ENCODE data around the gene CDR2.

Gene CDR2

GRCh38 chr16:22346483-22346882 lies 27.9 kb downstream of the CDR2 start:
- H3K27me3 ChIP-seq (ENCODE audit: control insufficient read depth, low read length): no peaks in the 10 kb centered on the region
- H4K20me1 ChIP-seq (ENCODE audit: control insufficient read depth, insufficient read depth, low read depth, low read length): no peaks in the 10 kb centered on the region
- H3K79me2 ChIP-seq (ENCODE audit: control insufficient read depth, low read length): peaks cover under 1% of the 10 kb centered on the region
- no peaks in the 10 kb centered on the region for H3K9me3 ChIP-seq (ENCODE audit: control insufficient read depth, insufficient read depth, low read length)
- no peak overlapping the region for H3K4me3 ChIP-seq (ENCODE audit: low read length)
- no peaks in the 10 kb centered on the region for H3K9me2 ChIP-seq (replicated peaks; ENCODE audit: control insufficient read depth, low read length)
- H3K4me1 ChIP-seq (ENCODE audit: control insufficient read depth, low read length): peaks cover 6% of the 10 kb centered on the region
- H3K27ac ChIP-seq (ENCODE audit: low read depth, low read length): no peak overlapping the region
- peaks cover 55% of the 10 kb centered on the region for H3K36me3 ChIP-seq (ENCODE audit: control insufficient read depth, low read length)
- H3K4me2 ChIP-seq (ENCODE audit: low read length): no peak overlapping the region
- H3F3A ChIP-seq (ENCODE audit: control insufficient read depth, insufficient read depth): peaks cover 11% of the 10 kb centered on the region; the same call in 1 of the 2 replicates
- TF ChIP-seq EZH2phosphoT487 (IDR thresholded peaks at IDR 0.05; ENCODE audit: borderline replicate concordance, low read length): no peak

DNA sequence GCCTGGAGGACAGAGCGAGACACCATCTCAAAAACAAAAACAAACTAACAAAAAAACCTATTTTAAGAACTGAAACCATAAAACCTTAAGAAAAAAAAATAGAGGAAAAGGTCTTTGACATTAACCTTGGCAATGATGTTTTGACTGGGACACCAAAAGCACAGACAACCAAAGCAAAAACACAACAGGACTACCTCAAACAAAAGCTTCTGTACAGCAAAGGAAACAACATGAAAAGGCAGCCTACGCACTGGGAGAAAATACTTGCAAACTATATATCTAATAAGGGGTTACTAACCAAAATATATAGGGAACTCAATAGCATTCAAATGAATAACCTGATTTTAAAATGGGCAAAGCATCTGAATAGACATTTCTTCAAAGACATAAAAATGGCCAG lies 32.3 kb downstream of the CDR2 start:
- Histone ChIP-seq H3F3A (ENCODE audit: control insufficient read depth, insufficient read depth) (peaks cover 14% of the 10 kb centered on the region; the same call in 1 of the 2 replicates), H3K79me2 (ENCODE audit: control insufficient read depth, low read length) (no peaks in the 10 kb centered on the region), H3K27ac (ENCODE audit: low read depth, low read length) (no peak overlapping the region), H3K4me3 (ENCODE audit: low read length) (no peak overlapping the region), H3K27me3 (ENCODE audit: control insufficient read depth, low read length) (no peaks in the 10 kb centered on the region), H3K9me3 (ENCODE audit: control insufficient read depth, insufficient read depth, low read length) (peaks cover 2% of the 10 kb centered on the region; the same call in 1 of the 2 replicates), H3K4me2 (ENCODE audit: low read length) (no peak overlapping the region), H4K20me1 (ENCODE audit: control insufficient read depth, insufficient read depth, low read depth, low read length) (no peaks in the 10 kb centered on the region), H3K4me1 (ENCODE audit: control insufficient read depth, low read length) (peaks cover 6% of the 10 kb centered on the region), H3K36me3 (ENCODE audit: control insufficient read depth, low read length) (peaks cover 18% of the 10 kb centered on the region), H3K9me2 (replicated peaks; ENCODE audit: control insufficient read depth, low read length) (no peaks in the 10 kb centered on the region)
- no peak for TF ChIP-seq EZH2phosphoT487 (IDR thresholded peaks at IDR 0.05; ENCODE audit: borderline replicate concordance, low read length)
- TF ChIP-seq, protein P1, sequence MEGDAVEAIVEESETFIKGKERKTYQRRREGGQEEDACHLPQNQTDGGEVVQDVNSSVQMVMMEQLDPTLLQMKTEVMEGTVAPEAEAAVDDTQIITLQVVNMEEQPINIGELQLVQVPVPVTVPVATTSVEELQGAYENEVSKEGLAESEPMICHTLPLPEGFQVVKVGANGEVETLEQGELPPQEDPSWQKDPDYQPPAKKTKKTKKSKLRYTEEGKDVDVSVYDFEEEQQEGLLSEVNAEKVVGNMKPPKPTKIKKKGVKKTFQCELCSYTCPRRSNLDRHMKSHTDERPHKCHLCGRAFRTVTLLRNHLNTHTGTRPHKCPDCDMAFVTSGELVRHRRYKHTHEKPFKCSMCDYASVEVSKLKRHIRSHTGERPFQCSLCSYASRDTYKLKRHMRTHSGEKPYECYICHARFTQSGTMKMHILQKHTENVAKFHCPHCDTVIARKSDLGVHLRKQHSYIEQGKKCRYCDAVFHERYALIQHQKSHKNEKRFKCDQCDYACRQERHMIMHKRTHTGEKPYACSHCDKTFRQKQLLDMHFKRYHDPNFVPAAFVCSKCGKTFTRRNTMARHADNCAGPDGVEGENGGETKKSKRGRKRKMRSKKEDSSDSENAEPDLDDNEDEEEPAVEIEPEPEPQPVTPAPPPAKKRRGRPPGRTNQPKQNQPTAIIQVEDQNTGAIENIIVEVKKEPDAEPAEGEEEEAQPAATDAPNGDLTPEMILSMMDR (IDR thresholded peaks at IDR 0.05; ENCODE audit: low read depth, low read length, poor library complexity, severe bottlenecking): no peak

- Histone ChIP-seq H3K4me2 (ENCODE audit: low read length) (no peak overlapping the region), H3K4me1 (ENCODE audit: control insufficient read depth, low read length) (peaks cover 6% of the 10 kb centered on the region), H4K20me1 (ENCODE audit: control insufficient read depth, insufficient read depth, low read depth, low read length) (peaks cover 3% of the 10 kb centered on the region; the same call in 1 of the 2 replicates), H3K36me3 (ENCODE audit: control insufficient read depth, low read length) (peaks cover 18% of the 10 kb centered on the region), H3F3A (ENCODE audit: control insufficient read depth, insufficient read depth) (peaks cover 20% of the 10 kb centered on the region; the same call in 1 of the 2 replicates), H3K4me3 (ENCODE audit: low read length) (no peak overlapping the region), H3K9me2 (replicated peaks; ENCODE audit: control insufficient read depth, low read length) (no peaks in the 10 kb centered on the region), H3K27me3 (ENCODE audit: control insufficient read depth, low read length) (no peaks in the 10 kb centered on the region), H3K27ac (ENCODE audit: low read depth, low read length) (no peak overlapping the region), H3K79me2 (ENCODE audit: control insufficient read depth, low read length) (no peaks in the 10 kb centered on the region), H3K9me3 (ENCODE audit: control insufficient read depth, insufficient read depth, low read length) (peaks cover 13% of the 10 kb centered on the region)
- TF ChIP-seq, protein P1 (IDR thresholded peaks at IDR 0.05; ENCODE audit: low read depth, low read length, poor library complexity, severe bottlenecking): no peak
- TF ChIP-seq EZH2phosphoT487 (IDR thresholded peaks at IDR 0.05; ENCODE audit: borderline replicate concordance, low read length): no peak
These were observed 33.5 kb downstream of the CDR2 start for GRCh38 chr16:22340945-22341344.

GRCh38 chr16:22337849-22338635 lies 36.4 kb downstream of the CDR2 start:
- TF ChIP-seq, protein P1 (IDR thresholded peaks at IDR 0.05; ENCODE audit: low read depth, low read length, poor library complexity, severe bottlenecking): no peak
- TF ChIP-seq EZH2phosphoT487 (IDR thresholded peaks at IDR 0.05; ENCODE audit: borderline replicate concordance, low read length): no peak
- no peak overlapping the region for H3K27ac ChIP-seq (ENCODE audit: low read depth, low read length)
- peaks cover 3% of the 10 kb centered on the region; the same call in 1 of the 2 replicates for H4K20me1 ChIP-seq (ENCODE audit: control insufficient read depth, insufficient read depth, low read depth, low read length)
- peaks cover 15% of the 10 kb centered on the region; the same call in 1 of the 2 replicates for H3F3A ChIP-seq (ENCODE audit: control insufficient read depth, insufficient read depth)
- peaks cover 18% of the 10 kb centered on the region for H3K9me3 ChIP-seq (ENCODE audit: control insufficient read depth, insufficient read depth, low read length)
- no peak overlapping the region for H3K4me2 ChIP-seq (ENCODE audit: low read length)
- no peaks in the 10 kb centered on the region for H3K27me3 ChIP-seq (ENCODE audit: control insufficient read depth, low read length)
- no peaks in the 10 kb centered on the region for H3K9me2 ChIP-seq (replicated peaks; ENCODE audit: control insufficient read depth, low read length)
- no peak overlapping the region for H3K4me3 ChIP-seq (ENCODE audit: low read length)
- H3K4me1 ChIP-seq (ENCODE audit: control insufficient read depth, low read length): peaks cover 6% of the 10 kb centered on the region
- peaks cover 41% of the 10 kb centered on the region for H3K36me3 ChIP-seq (ENCODE audit: control insufficient read depth, low read length)
- H3K79me2 ChIP-seq (ENCODE audit: control insufficient read depth, low read length): no peaks in the 10 kb centered on the region
